Endothelial cell of umbilical vein (primary cell): Measurements from ENCODE around the gene NRROS. TPM values are rescaled to one million over a fixed set of nuclear protein-coding genes. Genes with fewer than 3 reads are reported as not detected.

ENCODE experiments used
- BruUV-seq: library from RNA; stranded (reverse); fragments of 400-500 nt; replicated peaks from 2 replicates; lab custom pipeline; 2021; lab: Mats Ljungman, UMichigan
- CTCF ChIA-PET: fragments of 300-600, 350-600 bp; sonication (Branson Sonifier 250); formaldehyde crosslinking; loops from one replicate; lab custom pipeline; 2021; ENCODE audit warnings: antibody characterized with exemption, inconsistent platforms; lab: Charles Lee
- POLR2A ChIA-PET: fragments of 300-600, 350-600 bp; sonication (Branson Sonifier 250); formaldehyde crosslinking; loops from one replicate; lab custom pipeline; 2021; ENCODE audit warnings: antibody characterized with exemption, inconsistent platforms; lab: Charles Lee
- DNase-seq: peaks from one replicate; pipeline ENCODE4 v3.0.0-alpha.2; 2011; ENCODE audit warnings: low read depth, low spot score
- FAIRE-seq: peaks from 2 replicates; lab custom pipeline; 2011; peaks lifted over from hg19 to GRCh38; lab: Jason Lieb, UNC
- H2AFZ ChIP-seq: 2 replicates; pipeline ENCODE4 v1.6.0; 2012; ENCODE audit warnings: low read depth, low read length, control low read depth, inconsistent platforms
- H3K27ac ChIP-seq: 2 replicates; pipeline ENCODE4 v1.5.1; 2011; ENCODE audit warnings: low read depth, mild to moderate bottlenecking, control low read depth, low read length, moderate library complexity; ENCODE audit not compliant: insufficient read depth
- H3K27me3 ChIP-seq, 2 experiments: 2 replicates each; pipeline versions ENCODE4 v1.6.0 to v1.6.1; 2011; ENCODE audit warnings: low read length in 2 of 2, mixed read lengths in 1 of 2; ENCODE audit not compliant: control insufficient read depth in 2 of 2, insufficient read depth in 2 of 2
- H3K36me3 ChIP-seq, 2 experiments: 2 replicates in 1 of 2; 3 replicates in 1 of 2; pipeline ENCODE4 v1.5.1; 2011; ENCODE audit warnings: low read length in 2 of 2, mild to moderate bottlenecking in 1 of 2, moderate library complexity in 1 of 2; ENCODE audit not compliant: control insufficient read depth in 2 of 2, insufficient read depth in 2 of 2; ENCODE audit errors: extremely low read depth in 1 of 2
- H3K4me1 ChIP-seq: 3 replicates; pipeline ENCODE4 v1.5.1; 2011; ENCODE audit warnings: mild to moderate bottlenecking, low read length; ENCODE audit not compliant: control insufficient read depth, insufficient read depth; ENCODE audit errors: extremely low read depth
- H3K4me2 ChIP-seq: 2 replicates; pipeline ENCODE4 v1.6.1; 2011; ENCODE audit warnings: low read length, control low read depth, mixed read lengths; ENCODE audit not compliant: insufficient read depth
- H3K4me3 ChIP-seq, 3 experiments: fragments of 200-600 bp in 1 of 3; sonication (generic), shearing (Covaris generic) in 1 of 3; replicated peaks in 1 of 3; 2 replicates each; pipeline ENCODE4 v1.5.1; 2011 to 2016; ENCODE audit warnings: control low read depth in 3 of 3, low read length in 3 of 3, mild to moderate bottlenecking in 2 of 3, inconsistent platforms in 1 of 3, low read depth in 1 of 3, moderate library complexity in 1 of 3; ENCODE audit not compliant: insufficient read depth in 1 of 3
- H3K79me2 ChIP-seq: 2 replicates; pipeline ENCODE4 v1.6.0; 2012; ENCODE audit warnings: low read length, inconsistent platforms; ENCODE audit not compliant: control insufficient read depth, insufficient read depth
- H3K9ac ChIP-seq: replicated peaks from 2 replicates; pipeline ENCODE3; 2011; ENCODE audit warnings: low read length, control low read depth; ENCODE audit not compliant: insufficient read depth; ENCODE audit errors: extremely low read depth
- H3K9me1 ChIP-seq: replicated peaks from 3 replicates; pipeline ENCODE4 v1.6.0; 2011; ENCODE audit warnings: mild to moderate bottlenecking, low read length; ENCODE audit not compliant: control insufficient read depth, insufficient read depth; ENCODE audit errors: extremely low read depth
- H3K9me3 ChIP-seq: replicated peaks from 2 replicates; pipeline ENCODE4 v1.5.1; 2012; ENCODE audit warnings: low read length, inconsistent platforms; ENCODE audit not compliant: control insufficient read depth, insufficient read depth
- H4K20me1 ChIP-seq: replicated peaks from 2 replicates; pipeline ENCODE3; 2011; ENCODE audit warnings: mild to moderate bottlenecking, low read length; ENCODE audit not compliant: control insufficient read depth, insufficient read depth; ENCODE audit errors: extremely low read depth
- CTCF ChIP-seq, 2 donors: IDR thresholded peaks; 1 replicate in 1 of 2; 2 replicates in 1 of 2; pipeline ENCODE4 v1.5.1; 2011; ENCODE audit warnings: low read length in 2 of 2, mild to moderate bottlenecking in 2 of 2, moderate library complexity in 2 of 2, control low read depth in 1 of 2, inconsistent platforms in 1 of 2, low read depth in 1 of 2; ENCODE audit not compliant: insufficient read depth in 1 of 2; ENCODE audit errors: extremely low read depth in 1 of 2
- FOS ChIP-seq: IDR thresholded peaks from 2 replicates; pipeline ENCODE4 v1.6.1; 2011; ENCODE audit warnings: mild to moderate bottlenecking, low read length, moderate library complexity, borderline replicate concordance; ENCODE audit not compliant: insufficient read depth
- GATA2 ChIP-seq: IDR thresholded peaks from 2 replicates; pipeline ENCODE4 v1.7.0; 2011; ENCODE audit warnings: low read depth, mild to moderate bottlenecking, moderate library complexity, mixed read lengths, low read length; ENCODE audit not compliant: insufficient read length, insufficient read depth
- JUN ChIP-seq: IDR thresholded peaks from 2 replicates; pipeline ENCODE4 v1.6.1; 2011; ENCODE audit warnings: borderline replicate concordance, low read depth; ENCODE audit not compliant: insufficient read length, insufficient read depth
- dilution Hi-C: fragments of 300-500 bp; cut with MboI; formaldehyde crosslinking; loops from one replicate; pipeline ENCODE4 v1.15.0; 2019; ENCODE audit warnings: low sequenced_read_pairs; ENCODE audit not compliant: extremely low pct_ligation_motif_present
- intact Hi-C: fragments of 100-400 bp; cut with micrococcal nuclease; formaldehyde crosslinking; loops from one replicate; pipeline ENCODE4 v1.10.0; 2022
- polyA plus RNA-seq, 4 experiments: library from polyadenylated mRNA; depleted of rRNA in 3 of 4; stranded (reverse) in 3 of 4; unstranded in 1 of 4; fragments of >200 nt; gene quantifications; 2 replicates each; pipeline versions ENCODE4 v1.2.1 to v1.2.3, GENCODE V29; 2011 to 2012; ENCODE audit warnings: missing spikeins in 1 of 4
- total RNA-seq: library from RNA; stranded (reverse); gene quantifications from 2 replicates; pipeline ENCODE4 v1.2.3, GENCODE V29; 2021

The NRROS gene
- total and polyA plus RNA-seq, 2 donors (not counting 3 experiments of a cell fraction or from before 2014, with no cell fraction given), result 8.1 to 15.6 TPM

GRCh38 chr3:196655496-196655895 is 16.0 kb downstream of the NRROS start:
- CTCF ChIA-PET, result no interaction called here
- no TSS peak for BruUV-seq

More at GRCh38 chr3:196655496-196655895, 16.0 kb downstream of the NRROS start:
- no peak for FAIRE-seq
- Histone ChIP-seq H3K36me3 (peaks cover 0 to 2% of the 10 kb centered on the region in 2 experiments), H3K27ac (no peak overlapping the region), H3K4me1 (peaks cover 15% of the 10 kb centered on the region), H3K9me3 (no peaks in the 10 kb centered on the region), H3K4me2 (no peak overlapping the region), H3K79me2 (no peaks in the 10 kb centered on the region), H2AFZ (no peak overlapping the region), H3K9ac (no peak overlapping the region), H3K27me3 (no peaks in the 10 kb centered on the region), H3K9me1 (no peaks in the 10 kb centered on the region), H3K4me3 (no peak overlapping the region), H4K20me1 (no peaks in the 10 kb centered on the region)
- TF ChIP-seq JUN (no peak), GATA2 (no peak), FOS (no peak), CTCF (IDR thresholded peaks at IDR 0.05; ENCODE audit: extremely low read depth in 1 of 2, insufficient read depth in 1 of 2, low read depth in 1 of 2, low read length in 2 of 2) (no peak)
- POLR2A ChIA-PET, result no interaction called here
- intact Hi-C loops (no loop called here), dilution Hi-C loops (no loop called here)
- no peak for DNase-seq
